Brain microvascular endothelial cell (primary cell): ENCODE measurements around the gene CDK14.

Experiments
- DNase-seq: peaks from one replicate; pipeline ENCODE4 v3.0.0-alpha.2; 2020
- H3K27ac ChIP-seq: fragments of 250-450 bp; sonication (Bioruptor Pico); 2 replicates; pipeline ENCODE4 v1.5.1; 2020; ENCODE audit warnings: mild to moderate bottlenecking, moderate library complexity
- H3K27me3 ChIP-seq: fragments of 250-450 bp; sonication (Bioruptor Pico); replicated peaks from 2 replicates; pipeline ENCODE4 v1.5.1; 2020; ENCODE audit warnings: mild to moderate bottlenecking
- H3K36me3 ChIP-seq: fragments of 250-450 bp; sonication (Bioruptor Pico); replicated peaks from 2 replicates; pipeline ENCODE4 v1.5.1; 2020; ENCODE audit warnings: mild to moderate bottlenecking
- H3K4me3 ChIP-seq: 2 replicates; pipeline ENCODE4 v1.5.1; 2011; ENCODE audit warnings: low read depth, mild to moderate bottlenecking, control low read depth, low read length, moderate library complexity
- in situ Hi-C: cut with HindIII; loops from 2 replicates; pipeline ENCODE4 v1.10.0; 2017; ENCODE audit warnings: low sequenced_read_pairs, low pct_ligation_motif_present
- TF ChIP-seq, protein P1 (sequence below): IDR thresholded peaks from 2 replicates; pipeline ENCODE4 v1.5.1; 2011; ENCODE audit warnings: low read depth, mild to moderate bottlenecking, moderate library complexity, low read length, control low read depth, inconsistent platforms; ENCODE audit errors: missing control alignments

CDK14 gene

DNA sequence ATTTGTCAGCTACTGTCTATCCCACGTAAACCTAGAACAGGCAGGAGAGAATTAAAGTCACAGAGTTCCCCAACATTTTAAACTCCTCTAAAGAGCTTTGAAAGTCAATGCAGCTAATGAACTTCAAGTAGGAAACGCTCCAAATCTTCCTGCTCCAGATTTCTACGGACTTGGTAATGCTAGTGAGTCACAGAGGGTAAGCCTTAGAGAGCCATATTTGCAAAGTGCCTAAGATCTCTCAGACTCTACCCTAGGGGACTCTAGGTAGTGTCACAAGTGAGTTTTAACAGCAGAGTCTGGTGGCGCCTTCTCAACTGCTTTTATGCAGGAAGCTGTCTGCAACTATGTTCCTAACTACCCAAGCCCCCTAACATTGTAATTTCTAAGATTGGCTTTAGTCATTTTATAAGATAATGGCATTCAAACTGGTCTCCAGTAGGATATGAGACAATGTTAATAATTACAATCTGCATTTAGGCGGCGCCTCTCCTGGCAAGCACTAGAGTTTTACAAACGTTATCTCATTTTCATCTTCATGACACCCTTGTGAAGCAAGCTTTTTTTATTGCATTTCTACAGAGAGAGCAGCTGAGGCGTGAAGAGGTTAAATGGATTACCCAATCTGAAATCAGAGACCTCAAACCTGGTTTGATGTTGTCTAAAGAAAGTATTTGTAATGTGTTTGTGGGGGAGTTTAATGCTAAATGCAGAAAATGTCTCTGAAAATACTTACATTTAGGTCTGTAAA lies 646.1 kb downstream of the CDK14 start:
- in situ Hi-C loops, result no loop called here
- no peak for DNase-seq
- TF ChIP-seq, protein P1, sequence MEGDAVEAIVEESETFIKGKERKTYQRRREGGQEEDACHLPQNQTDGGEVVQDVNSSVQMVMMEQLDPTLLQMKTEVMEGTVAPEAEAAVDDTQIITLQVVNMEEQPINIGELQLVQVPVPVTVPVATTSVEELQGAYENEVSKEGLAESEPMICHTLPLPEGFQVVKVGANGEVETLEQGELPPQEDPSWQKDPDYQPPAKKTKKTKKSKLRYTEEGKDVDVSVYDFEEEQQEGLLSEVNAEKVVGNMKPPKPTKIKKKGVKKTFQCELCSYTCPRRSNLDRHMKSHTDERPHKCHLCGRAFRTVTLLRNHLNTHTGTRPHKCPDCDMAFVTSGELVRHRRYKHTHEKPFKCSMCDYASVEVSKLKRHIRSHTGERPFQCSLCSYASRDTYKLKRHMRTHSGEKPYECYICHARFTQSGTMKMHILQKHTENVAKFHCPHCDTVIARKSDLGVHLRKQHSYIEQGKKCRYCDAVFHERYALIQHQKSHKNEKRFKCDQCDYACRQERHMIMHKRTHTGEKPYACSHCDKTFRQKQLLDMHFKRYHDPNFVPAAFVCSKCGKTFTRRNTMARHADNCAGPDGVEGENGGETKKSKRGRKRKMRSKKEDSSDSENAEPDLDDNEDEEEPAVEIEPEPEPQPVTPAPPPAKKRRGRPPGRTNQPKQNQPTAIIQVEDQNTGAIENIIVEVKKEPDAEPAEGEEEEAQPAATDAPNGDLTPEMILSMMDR, result no peak
- no peaks in the 10 kb centered on the region for H3K36me3 ChIP-seq
- no peak overlapping the region for H3K4me3 ChIP-seq
- no peaks in the 10 kb centered on the region for H3K27me3 ChIP-seq
- no peak overlapping the region for H3K27ac ChIP-seq

DNA sequence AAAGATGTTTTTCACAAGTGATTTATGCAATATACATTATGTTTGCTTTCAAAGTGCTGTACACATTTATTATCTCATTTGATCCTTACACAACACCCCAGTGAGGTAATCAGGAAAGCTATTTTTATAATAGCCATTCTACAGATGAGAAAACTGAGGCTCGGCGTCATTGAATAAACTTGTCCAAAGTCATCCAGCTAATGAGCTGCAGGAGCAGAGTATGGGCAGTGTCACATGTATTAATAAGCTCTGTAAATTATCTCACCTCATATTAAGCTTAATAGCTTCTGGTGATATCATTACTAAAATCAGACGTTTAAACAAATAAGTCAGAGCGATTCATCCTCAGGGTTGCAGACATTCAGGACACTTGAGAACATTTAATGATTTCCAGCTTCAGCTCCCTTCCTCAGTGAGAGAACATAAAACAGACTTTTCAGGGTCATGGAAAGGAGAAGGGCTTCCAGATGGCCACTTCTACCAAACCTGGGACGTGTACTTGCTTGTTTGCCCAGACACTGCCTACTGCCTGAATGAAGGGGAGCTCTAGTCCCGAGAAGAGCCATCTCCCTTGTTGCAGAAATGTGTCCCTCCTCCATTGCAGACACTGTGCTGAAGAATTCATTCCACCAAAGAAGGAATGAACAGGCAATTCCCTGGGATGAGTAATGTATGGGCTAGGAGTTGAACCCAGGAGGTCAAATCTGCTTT lies 647.6 kb downstream of the CDK14 start:
- in situ Hi-C loops, result no loop called here

DNA sequence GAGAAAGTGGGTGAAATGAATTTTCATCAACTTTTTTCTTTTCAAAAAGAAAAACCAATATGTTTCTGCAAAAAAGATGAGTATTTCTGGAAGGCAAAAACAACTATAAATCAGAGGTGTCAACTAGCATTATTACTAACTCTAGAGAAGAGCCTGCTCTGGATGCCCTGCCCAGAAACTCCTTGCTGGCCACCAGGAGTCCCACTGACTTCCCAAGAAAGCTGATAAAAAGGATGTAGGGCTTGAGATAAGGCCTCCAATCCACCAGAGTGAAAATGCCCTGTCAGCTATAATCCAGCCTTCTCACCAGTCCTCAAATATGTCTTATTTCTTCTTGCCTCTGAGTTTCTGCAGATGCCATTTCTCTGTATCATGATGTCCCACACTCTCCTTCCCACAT lies 651.4 kb downstream of the CDK14 start:
- Histone ChIP-seq H3K27ac (no peak overlapping the region), H3K4me3 (no peak overlapping the region), H3K36me3 (no peaks in the 10 kb centered on the region), H3K27me3 (no peaks in the 10 kb centered on the region)
- DNase-seq, result no peak
- in situ Hi-C loops, result no loop called here
- TF ChIP-seq, protein P1, result peak; percentile 38

More for the DNA sequence above, 647.6 kb downstream of the CDK14 start:
- H3K4me3 ChIP-seq, result no peak overlapping the region
- no peaks in the 10 kb centered on the region for H3K36me3 ChIP-seq
- H3K27me3 ChIP-seq, result no peaks in the 10 kb centered on the region
- H3K27ac ChIP-seq, result no peak overlapping the region
- DNase-seq, result no peak
- TF ChIP-seq, protein P1, result no peak

DNA sequence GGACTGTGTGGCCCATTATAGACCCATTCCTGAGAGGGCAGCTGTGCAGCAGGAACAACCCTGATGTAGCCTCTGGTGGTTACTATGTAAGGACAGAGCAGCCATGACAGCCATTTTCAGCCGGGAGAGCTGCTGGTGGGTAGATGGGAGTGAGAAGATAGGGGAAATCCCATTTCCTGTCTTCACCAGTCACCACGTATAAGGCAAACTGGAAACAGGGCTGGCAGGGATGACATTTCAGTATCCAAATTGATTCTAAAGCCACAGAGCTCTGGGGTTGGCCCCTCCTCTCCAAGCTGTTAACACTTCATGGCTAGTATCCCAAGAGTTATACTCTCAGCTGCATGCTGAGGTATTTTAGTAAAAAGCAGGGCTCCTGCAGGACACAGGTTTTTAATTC lies 652.9 kb downstream of the CDK14 start:
- Histone ChIP-seq H3K27me3 (no peaks in the 10 kb centered on the region), H3K27ac (no peak overlapping the region), H3K4me3 (no peak overlapping the region), H3K36me3 (no peaks in the 10 kb centered on the region)
- in situ Hi-C loops, result no loop called here
- TF ChIP-seq, protein P1, result no peak
- DNase-seq, result no peak

DNA sequence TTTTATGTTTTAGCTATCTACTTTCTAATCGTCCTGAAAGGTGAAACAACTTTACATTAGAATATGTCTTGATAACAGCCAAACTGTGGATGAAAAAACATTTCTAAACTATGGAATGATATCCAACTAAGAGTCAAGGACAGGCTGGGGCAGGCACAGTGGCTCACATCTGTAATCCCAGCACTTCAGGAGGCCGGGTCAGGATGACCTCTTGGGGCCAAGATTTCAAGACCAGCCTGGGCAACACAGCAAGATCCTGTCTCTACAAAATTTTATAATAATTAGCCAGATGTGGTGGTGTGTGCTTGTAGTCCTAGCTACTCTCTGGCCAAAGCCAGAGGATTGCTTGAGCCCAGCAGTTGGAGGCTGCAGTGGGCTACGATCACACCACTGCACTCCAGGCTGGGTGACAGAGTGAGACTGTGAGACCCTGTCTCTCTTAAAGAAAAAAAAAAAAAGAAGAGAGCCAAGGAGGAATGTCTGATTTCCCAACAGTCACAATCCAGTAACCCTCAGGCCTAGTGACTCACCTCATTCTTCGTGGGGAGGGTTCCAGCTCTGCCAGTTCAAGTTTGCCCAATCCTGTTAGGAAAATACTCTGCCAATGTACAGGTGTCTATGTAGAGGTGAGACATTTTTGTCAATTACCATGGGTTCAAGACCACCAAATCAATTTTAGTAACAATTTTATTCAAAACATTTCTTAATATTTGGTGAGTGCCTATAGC lies 653.5 kb downstream of the CDK14 start:
- H3K4me3 ChIP-seq, result no peak overlapping the region
- no peak for DNase-seq
- H3K36me3 ChIP-seq, result no peaks in the 10 kb centered on the region
- no peaks in the 10 kb centered on the region for H3K27me3 ChIP-seq
- in situ Hi-C loops, result no loop called here
- TF ChIP-seq, protein P1, result no peak
- no peak overlapping the region for H3K27ac ChIP-seq
